Mucosa of stomach (tissue), 1 donor: Measurements from ENCODE around the gene KCNQ1.

Experiments
- H3K27me3 ChIP-seq: one replicate; pipeline ENCODE4 v1.7.0; 2013; ENCODE audit warnings: mild to moderate bottlenecking, low read length; ENCODE audit not compliant: control insufficient read depth, insufficient read depth
- H3K36me3 ChIP-seq: one replicate; pipeline ENCODE4 v1.7.0; 2013; ENCODE audit warnings: low read length; ENCODE audit not compliant: control insufficient read depth, insufficient read depth
- H3K4me1 ChIP-seq: one replicate; pipeline ENCODE4 v1.7.0; 2013; ENCODE audit warnings: mild to moderate bottlenecking, low read length; ENCODE audit not compliant: control insufficient read depth, insufficient read depth
- H3K4me3 ChIP-seq: one replicate; pipeline ENCODE4 v1.7.0; 2013; ENCODE audit warnings: low read length
- H3K9ac ChIP-seq: one replicate; pipeline ENCODE4 v1.7.0; 2013; ENCODE audit warnings: mild to moderate bottlenecking, low read length, moderate library complexity
- H3K9me3 ChIP-seq: one replicate; pipeline ENCODE4 v1.7.0; 2013; ENCODE audit warnings: mild to moderate bottlenecking, low read length, moderate library complexity; ENCODE audit not compliant: control insufficient read depth
- donor health status: Pancreatic carcinoma.

KCNQ1 gene

DNA sequence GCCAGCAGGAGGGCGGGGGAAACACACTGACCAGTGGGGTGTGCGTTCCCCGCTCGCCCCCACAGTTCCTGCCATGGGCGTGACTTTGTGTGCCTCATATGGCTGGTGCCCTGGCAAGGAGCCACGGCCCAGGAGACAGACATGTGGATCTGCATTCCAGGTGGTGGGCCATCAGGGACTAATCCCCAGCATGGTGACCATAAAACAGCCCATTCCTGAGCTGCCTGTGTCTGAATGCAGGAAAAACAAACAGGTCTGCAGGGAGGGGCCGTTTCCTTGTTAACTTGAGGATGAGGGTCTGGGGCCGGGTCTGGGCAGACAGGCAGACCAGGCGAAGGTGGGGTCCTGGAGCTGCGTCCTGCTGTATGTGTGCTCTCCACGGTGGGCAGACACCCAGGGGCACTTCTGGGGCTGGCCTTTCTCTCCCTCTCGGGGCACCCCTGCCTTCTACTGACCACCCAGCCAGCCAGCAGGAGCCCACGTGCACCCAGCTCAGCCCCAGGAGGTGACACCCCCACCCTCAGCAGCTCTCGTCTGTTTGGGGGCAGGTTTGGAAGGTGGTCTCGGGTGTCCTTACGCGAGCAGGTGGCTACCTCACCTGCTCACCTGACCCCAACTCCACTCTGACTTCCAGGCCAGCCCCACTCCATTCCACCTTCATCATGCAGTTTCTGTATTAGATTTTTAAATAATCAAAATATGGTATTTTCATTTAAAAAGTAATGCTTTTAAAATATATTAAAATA is 134.7 kb downstream of the KCNQ1 start:
- Histone ChIP-seq H3K4me3 (no peak overlapping the region), H3K9ac (no peak overlapping the region), H3K4me1 (peaks cover 21% of the 10 kb centered on the region), H3K9me3 (no peaks in the 10 kb centered on the region), H3K27me3 (no peaks in the 10 kb centered on the region), H3K36me3 (no peaks in the 10 kb centered on the region)

DNA sequence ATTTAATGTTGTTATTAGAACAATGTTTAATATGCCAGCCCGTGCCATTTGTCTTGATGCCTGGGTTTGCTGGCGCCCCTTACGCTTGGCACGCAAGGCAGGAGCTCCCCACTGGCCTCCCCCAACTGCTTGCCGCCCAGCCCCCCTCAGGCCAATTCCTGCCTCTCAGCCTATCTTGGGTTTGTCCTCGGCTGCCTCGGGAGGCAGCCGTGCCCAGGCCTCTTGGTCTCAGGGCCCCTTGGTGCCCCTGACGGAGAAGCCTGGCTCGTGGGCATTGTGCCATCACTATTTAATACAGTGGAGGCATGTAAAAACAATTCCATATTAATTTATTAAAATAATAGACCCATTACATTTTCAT is 135.2 kb downstream of the KCNQ1 start:
- Histone ChIP-seq H3K9me3 (no peaks in the 10 kb centered on the region), H3K4me1 (peaks cover 16% of the 10 kb centered on the region), H3K27me3 (no peaks in the 10 kb centered on the region), H3K36me3 (no peaks in the 10 kb centered on the region), H3K4me3 (no peak overlapping the region), H3K9ac (no peak overlapping the region)

DNA sequence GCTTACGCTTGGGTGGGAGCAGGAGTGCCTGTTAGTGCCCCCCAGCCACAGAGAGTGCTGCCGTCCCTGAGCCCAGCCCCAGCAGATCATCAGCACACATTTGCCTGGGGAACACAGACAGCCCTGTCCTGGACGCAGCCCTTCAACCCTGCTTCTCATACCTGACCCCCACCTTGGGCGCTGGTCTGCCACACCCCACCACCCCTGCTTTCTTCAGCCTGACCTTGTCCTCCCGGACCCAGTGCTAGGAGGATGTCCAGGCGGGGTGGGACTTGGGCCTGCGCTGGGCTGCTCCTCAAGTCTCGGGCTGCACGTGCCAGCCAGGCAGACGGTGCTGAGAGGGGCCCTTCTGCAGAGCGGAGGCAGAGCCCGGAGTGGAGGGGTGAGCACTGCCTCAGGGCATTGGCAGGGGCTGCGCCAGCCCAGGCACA is 135.8 kb downstream of the KCNQ1 start:
- no peaks in the 10 kb centered on the region for H3K9me3 ChIP-seq
- H3K36me3 ChIP-seq = no peaks in the 10 kb centered on the region

DNA sequence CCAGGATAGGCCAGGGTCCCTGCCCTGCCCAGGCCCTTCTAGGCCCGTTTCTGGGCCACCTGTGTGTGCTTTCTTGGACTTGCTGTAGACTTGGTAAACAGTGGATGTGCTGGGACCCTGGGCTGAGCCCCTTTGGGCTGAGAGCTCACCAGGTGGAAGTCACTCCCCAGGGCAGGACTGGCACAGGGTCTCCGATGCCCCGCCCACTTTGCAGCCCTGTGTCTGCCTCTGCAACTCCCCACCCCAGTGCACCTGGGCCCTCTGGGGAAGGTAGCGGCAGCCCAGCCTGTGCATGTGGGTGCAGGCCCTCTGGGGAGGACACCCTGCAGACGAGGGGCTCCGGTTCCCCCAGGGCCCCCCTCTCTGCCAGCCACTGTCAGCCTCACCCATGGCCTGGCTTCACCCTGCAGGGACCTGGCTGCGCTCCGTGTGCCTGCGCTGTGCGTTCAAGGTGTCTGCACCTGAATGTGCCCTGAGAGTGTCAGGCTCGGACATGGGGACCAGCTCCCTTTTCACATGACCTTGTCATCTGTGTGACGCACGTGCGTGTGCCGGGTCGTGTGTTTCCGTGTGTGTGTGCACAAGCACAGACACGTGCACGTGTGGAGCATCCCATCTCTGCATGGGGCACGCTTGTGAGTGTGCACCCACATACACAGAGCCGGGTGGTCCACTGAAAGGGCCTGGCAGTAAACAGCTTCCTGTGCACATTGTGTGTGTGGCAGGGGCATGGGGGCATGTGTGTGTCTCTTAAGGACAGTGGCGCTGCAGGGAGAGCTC is 136.5 kb downstream of the KCNQ1 start:
- Histone ChIP-seq H3K9ac (no peak overlapping the region), H3K36me3 (no peaks in the 10 kb centered on the region), H3K9me3 (no peaks in the 10 kb centered on the region), H3K4me1 (peaks cover 8% of the 10 kb centered on the region), H3K4me3 (no peak overlapping the region), H3K27me3 (no peaks in the 10 kb centered on the region)

More for the DNA sequence above, 135.8 kb downstream of the KCNQ1 start:
- Histone ChIP-seq H3K4me1 (peaks cover 11% of the 10 kb centered on the region), H3K9ac (no peak overlapping the region), H3K27me3 (no peaks in the 10 kb centered on the region), H3K4me3 (no peak overlapping the region)

DNA sequence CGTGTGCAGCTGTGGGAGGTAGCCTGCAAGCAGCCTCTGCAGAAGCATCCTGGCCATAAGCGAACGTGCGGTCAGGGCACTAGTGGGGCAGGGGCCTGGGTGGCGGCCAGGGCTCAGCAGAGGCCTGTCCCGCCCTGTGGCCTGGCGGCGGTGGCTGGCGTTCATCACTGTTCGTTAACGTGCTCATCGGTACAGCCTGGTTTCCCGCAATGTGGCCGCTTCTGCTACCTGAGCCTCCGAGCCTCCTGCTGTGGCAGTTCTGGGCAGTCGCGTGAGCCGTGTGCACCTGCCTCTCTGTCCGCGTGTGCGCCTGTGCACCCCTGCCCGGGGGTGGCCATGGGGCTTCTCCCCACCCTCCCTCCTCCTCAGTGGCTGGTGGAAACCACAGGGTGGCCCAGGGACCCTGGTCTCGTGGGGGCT is 137.1 kb downstream of the KCNQ1 start:
- Histone ChIP-seq H3K4me1 (peaks cover 8% of the 10 kb centered on the region), H3K9me3 (no peaks in the 10 kb centered on the region), H3K36me3 (no peaks in the 10 kb centered on the region), H3K9ac (no peak overlapping the region), H3K4me3 (no peak overlapping the region), H3K27me3 (no peaks in the 10 kb centered on the region)

DNA sequence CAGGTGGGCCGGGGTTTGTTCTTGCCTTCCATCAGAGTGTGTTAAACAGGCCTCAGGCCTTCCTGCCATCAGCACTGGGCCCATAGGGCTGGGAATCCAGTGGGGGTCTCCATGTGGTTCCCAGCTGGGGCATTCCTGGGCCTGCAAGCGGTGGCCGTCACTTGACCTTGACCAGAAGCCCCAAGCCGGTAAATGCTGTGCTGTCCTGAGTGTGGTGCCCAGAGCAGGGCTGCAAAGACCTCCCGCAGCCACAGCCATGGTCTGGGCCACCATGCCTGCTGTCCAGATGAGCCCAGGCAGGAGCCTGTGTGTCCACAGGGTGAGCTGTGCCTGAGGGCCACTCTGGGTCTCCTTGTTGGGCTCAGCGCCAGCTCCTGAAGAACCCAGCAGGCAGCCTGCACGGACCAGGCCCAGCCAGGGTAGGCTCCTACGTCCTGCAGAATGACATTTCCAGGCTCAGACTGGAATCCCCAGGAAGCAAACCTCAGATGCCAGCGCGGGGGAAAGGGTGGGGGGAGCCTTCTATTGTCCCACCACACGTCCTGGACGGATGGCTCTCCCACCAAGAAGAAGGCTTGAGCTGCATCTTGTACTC is 137.6 kb downstream of the KCNQ1 start:
- H3K36me3 ChIP-seq = no peaks in the 10 kb centered on the region
- H3K4me1 ChIP-seq = peaks cover 5% of the 10 kb centered on the region
- H3K9me3 ChIP-seq = no peaks in the 10 kb centered on the region
- H3K9ac ChIP-seq = no peak overlapping the region
- H3K27me3 ChIP-seq = no peaks in the 10 kb centered on the region
- no peak overlapping the region for H3K4me3 ChIP-seq

DNA sequence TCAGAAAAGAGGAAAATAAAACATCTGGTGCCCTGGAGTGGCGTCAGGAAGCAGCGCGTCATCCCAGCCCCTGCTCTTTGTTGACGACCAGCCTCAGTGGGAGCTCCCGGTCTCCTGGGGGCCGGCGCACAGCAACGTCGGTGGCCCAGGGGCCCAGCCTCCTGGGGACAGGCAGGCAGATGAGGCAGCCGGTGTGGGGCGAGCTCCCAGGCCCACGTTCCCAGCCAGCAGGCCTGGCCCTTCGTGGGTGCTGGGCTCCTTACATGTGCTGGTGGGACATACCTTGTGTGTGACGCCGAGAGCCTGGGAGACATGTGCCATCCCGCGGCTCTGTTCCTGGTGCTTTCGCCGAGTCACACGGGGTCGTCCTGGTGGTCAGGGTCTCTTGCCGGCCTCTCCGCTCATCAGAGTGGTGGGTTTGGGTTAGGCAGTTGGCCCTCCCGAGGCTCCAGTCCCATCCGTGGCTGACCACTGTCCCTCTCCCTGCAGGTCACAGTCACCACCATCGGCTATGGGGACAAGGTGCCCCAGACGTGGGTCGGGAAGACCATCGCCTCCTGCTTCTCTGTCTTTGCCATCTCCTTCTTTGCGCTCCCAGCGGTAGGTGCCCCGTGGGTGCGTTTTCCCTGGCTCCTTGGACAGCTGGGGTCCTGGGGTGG is 138.3 kb downstream of the KCNQ1 start:
- Histone ChIP-seq H3K4me3 (no peak overlapping the region), H3K36me3 (no peaks in the 10 kb centered on the region), H3K9me3 (no peaks in the 10 kb centered on the region), H3K4me1 (no peaks in the 10 kb centered on the region), H3K9ac (no peak overlapping the region), H3K27me3 (no peaks in the 10 kb centered on the region)

DNA sequence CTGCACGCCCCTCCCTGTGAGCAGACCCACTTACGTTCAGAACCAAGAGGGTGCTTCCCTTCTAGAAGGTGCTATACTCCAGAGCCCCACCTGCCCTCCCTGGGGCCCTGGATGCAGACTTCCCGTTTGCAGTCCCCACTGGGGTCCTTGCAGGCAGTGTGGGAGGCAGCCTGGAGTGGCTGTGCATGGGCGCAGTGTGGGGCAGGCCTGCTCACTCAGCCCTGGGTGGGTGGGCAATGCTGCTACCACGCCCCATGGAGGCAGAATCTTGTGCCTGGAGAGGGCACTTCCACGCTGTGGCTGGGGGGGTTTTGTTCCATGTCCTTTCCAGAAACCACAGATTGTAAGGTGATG is 138.8 kb downstream of the KCNQ1 start:
- no peak overlapping the region for H3K9ac ChIP-seq
- H3K4me1 ChIP-seq = no peaks in the 10 kb centered on the region
- no peak overlapping the region for H3K4me3 ChIP-seq
- no peaks in the 10 kb centered on the region for H3K27me3 ChIP-seq
- no peaks in the 10 kb centered on the region for H3K36me3 ChIP-seq
- H3K9me3 ChIP-seq = no peaks in the 10 kb centered on the region

DNA sequence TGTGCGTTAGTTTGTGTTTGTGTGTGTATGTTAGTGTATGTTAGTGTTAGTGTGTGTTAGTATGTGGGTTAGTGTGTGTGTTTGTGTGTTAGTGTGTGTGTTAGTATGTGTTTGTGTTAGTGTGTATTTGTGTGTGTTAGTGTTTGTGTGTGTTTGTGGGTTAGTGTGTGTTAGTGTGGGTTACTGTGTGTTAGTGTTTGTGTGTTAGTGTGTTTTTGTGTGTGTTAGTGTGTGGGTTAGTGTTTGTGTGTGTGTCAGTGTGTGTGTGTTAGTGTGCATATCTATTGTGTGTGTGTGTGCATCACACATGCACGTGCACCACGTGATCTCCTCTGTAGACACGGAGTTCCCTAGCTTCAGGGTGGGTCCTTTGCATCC is 139.6 kb downstream of the KCNQ1 start:
- H3K4me3 ChIP-seq = no peak overlapping the region
- no peak overlapping the region for H3K9ac ChIP-seq
- no peaks in the 10 kb centered on the region for H3K9me3 ChIP-seq
- H3K4me1 ChIP-seq = no peaks in the 10 kb centered on the region
- H3K36me3 ChIP-seq = no peaks in the 10 kb centered on the region
- no peaks in the 10 kb centered on the region for H3K27me3 ChIP-seq

DNA sequence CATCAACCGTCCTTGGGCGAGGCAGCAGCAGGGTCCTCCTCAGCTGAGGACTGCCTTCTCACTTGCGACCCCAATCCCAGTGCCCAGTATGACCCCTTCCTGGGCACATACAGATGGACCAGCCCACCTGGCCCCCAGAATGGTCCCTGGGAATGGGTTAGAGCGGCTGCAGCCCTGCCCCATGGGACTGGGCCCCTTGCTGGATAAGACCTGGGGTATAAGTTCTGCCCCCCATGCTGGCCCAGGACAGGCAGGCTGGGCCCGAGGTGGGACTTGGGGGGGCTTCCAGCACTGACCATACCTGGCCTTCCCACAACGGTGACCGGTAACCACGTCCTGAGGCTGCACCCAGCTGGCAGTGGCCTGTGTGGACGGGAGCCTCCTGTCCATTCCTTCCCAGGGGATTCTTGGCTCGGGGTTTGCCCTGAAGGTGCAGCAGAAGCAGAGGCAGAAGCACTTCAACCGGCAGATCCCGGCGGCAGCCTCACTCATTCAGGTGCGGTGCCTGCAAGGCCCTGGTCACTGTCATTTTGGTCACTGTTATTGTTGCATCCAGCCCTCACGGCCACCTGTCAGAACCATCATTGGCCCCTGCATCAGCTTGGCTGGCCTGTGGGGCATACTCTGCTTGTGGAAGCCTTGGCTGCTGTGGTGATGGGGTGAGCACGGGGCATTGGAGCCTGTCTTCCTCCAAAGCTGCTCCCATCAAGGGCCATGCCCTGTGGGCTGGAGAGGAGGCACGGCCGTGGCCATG is 140.2 kb downstream of the KCNQ1 start:
- Histone ChIP-seq H3K4me1 (no peaks in the 10 kb centered on the region), H3K36me3 (no peaks in the 10 kb centered on the region), H3K27me3 (no peaks in the 10 kb centered on the region), H3K9ac (no peak overlapping the region), H3K9me3 (no peaks in the 10 kb centered on the region), H3K4me3 (no peak overlapping the region)

DNA sequence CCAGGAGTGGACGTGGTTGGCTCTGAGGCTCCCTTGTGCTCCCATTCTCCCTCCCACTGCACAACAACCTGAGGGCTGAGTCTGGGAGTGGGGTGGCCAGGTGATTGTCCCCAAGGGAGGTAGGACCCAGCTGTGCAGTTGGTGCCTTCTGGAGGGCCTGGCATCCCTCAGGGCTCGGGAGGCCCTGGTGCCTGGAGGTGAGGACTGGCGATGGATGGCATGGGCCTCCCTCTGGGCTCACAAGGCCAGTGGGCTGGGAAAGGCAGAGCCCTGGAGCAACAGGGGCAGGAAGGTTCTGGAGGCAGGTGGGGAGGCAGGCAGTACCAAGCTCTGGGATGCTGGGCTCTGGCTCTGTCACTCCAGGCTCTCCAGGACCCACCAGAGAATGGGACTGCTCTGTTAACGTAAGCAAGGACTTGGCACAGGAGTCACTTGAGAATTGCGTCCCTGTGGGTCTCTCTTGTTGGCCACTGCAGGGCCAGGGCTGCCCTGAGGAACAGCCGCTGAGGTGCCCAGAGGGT is 140.8 kb downstream of the KCNQ1 start:
- no peaks in the 10 kb centered on the region for H3K4me1 ChIP-seq
- H3K36me3 ChIP-seq = no peaks in the 10 kb centered on the region
- H3K27me3 ChIP-seq = no peaks in the 10 kb centered on the region
- no peaks in the 10 kb centered on the region for H3K9me3 ChIP-seq
- H3K9ac ChIP-seq = no peak overlapping the region
- no peak overlapping the region for H3K4me3 ChIP-seq
